T-helper 1 cell (primary cell): ENCODE results near the gene ITFG2.

ENCODE experiments used
- DNase-seq, 5 donors: peaks; one replicate each; pipeline ENCODE4 v3.0.0-alpha.2; 2012 to 2020

Gene ITFG2

GRCh38 chr12:2795291-2796186 is 16.9 kb upstream of the ITFG2 start:
- peak; percentile 56 to 76 (median 63) for DNase-seq

- no peak for DNase-seq
Measured at GRCh38 chr12:2796187-2796666, 16.2 kb upstream of the ITFG2 start.

GRCh38 chr12:2797721-2798418 is 14.6 kb upstream of the ITFG2 start:
- DNase-seq = no peak

GRCh38 chr12:2800046-2800570 is 12.4 kb upstream of the ITFG2 start:
- DNase-seq = no peak

GRCh38 chr12:2801044-2801783 is 11.3 kb upstream of the ITFG2 start:
- no peak for DNase-seq

GRCh38 chr12:2803635-2804392 is 8.7 kb upstream of the ITFG2 start:
- DNase-seq = no peak

GRCh38 chr12:2804393-2805142 is 7.9 kb upstream of the ITFG2 start:
- DNase-seq = no peak

- no peak for DNase-seq
Measured at GRCh38 chr12:2805143-2805520, 7.3 kb upstream of the ITFG2 start.

GRCh38 chr12:2806700-2807099 is 5.8 kb upstream of the ITFG2 start:
- no peak for DNase-seq

- no peak for DNase-seq
Measured at GRCh38 chr12:2811801-2812200, 667 bp upstream of the ITFG2 start.

GRCh38 chr12:2813214-2814185 is 1.0 kb downstream of the ITFG2 start:
- peak in 3 of 5 donors; percentile 23 to 63 (median 44) for DNase-seq

- no peak for DNase-seq
Measured at GRCh38 chr12:2819810-2820209, 7.3 kb downstream of the ITFG2 start.

- no peak for DNase-seq
Measured at GRCh38 chr12:2820432-2820831, 8.0 kb downstream of the ITFG2 start.

- DNase-seq = no peak
Measured at GRCh38 chr12:2823483-2823882, 11.0 kb downstream of the ITFG2 start.

GRCh38 chr12:2824541-2824940 is 12.1 kb downstream of the ITFG2 start:
- DNase-seq = no peak

GRCh38 chr12:2825132-2825531 is 12.7 kb downstream of the ITFG2 start:
- DNase-seq = no peak

GRCh38 chr12:2826036-2826435 is 13.6 kb downstream of the ITFG2 start:
- no peak for DNase-seq

- no peak for DNase-seq
Measured at GRCh38 chr12:2826721-2827515, 14.4 kb downstream of the ITFG2 start.

- no peak for DNase-seq
Measured at GRCh38 chr12:2829275-2829674, 16.8 kb downstream of the ITFG2 start.
